Esophagus squamous epithelium (tissue), 4 donors: ENCODE measurements around the gene PMS2.

ENCODE experiments used
- CTCF ChIP-seq, 6 experiments: fragments of 450-650 bp in 4 of 6; fragments of 200-600 bp in 2 of 6; sonication (generic) in 2 of 6; IDR thresholded peaks; one replicate each; pipeline ENCODE4 v1.5.1; 2016 to 2019; ENCODE audit warnings: antibody characterized with exemption in 6 of 6, mild to moderate bottlenecking in 4 of 6, moderate library complexity in 4 of 6
- POLR2A ChIP-seq, 4 donors: fragments of 450-650 bp; IDR thresholded peaks; one replicate each; pipeline ENCODE4 v1.6.1; 2017; ENCODE audit warnings: antibody characterized with exemption in 4 of 4, mild to moderate bottlenecking in 4 of 4, moderate library complexity in 3 of 4

GRCh38 chr7:6032641-6033040 is 23.8 kb upstream of the PMS2 start:
- TF ChIP-seq CTCF (IDR thresholded peaks at IDR 0.05): no peak
- TF ChIP-seq POLR2A (IDR thresholded peaks at IDR 0.05): no peak
